Hepatocyte (in vitro differentiated cells): ENCODE results near the gene ZNF407. TPM values are rescaled to one million over a fixed set of nuclear protein-coding genes. Genes with fewer than 3 reads are reported as not detected.

Experiments used
- DNase-seq: peaks from one replicate; pipeline ENCODE4 v3.0.0-alpha.2; 2016; ENCODE audit warnings: low spot score
- H2AFZ ChIP-seq: fragments of 200-600 bp; sonication (generic); 2 replicates; pipeline ENCODE4 v1.6.0; 2016; ENCODE audit warnings: antibody characterized with exemption, mild to moderate bottlenecking
- H3K27ac ChIP-seq: fragments of 200-600 bp; sonication (generic); 2 replicates; pipeline ENCODE4 v1.5.1; 2016; ENCODE audit warnings: mild to moderate bottlenecking
- H3K27me3 ChIP-seq: fragments of 200-600 bp; sonication (generic); 2 replicates; pipeline ENCODE4 v1.6.1; 2016
- H3K36me3 ChIP-seq: fragments of 200-600 bp; sonication (generic); replicated peaks from 2 replicates; pipeline ENCODE4 v1.5.1; 2016; ENCODE audit warnings: low read depth; ENCODE audit not compliant: insufficient read depth
- H3K4me1 ChIP-seq: fragments of 200-600 bp; sonication (generic); 2 replicates; pipeline ENCODE4 v1.5.1; 2016; ENCODE audit warnings: mild to moderate bottlenecking, moderate library complexity; ENCODE audit not compliant: insufficient read depth
- H3K4me2 ChIP-seq: fragments of 200-600 bp; sonication (generic); 2 replicates; pipeline ENCODE4 v1.6.0; 2016
- H3K4me3 ChIP-seq: fragments of 200-600 bp; sonication (generic); 2 replicates; pipeline ENCODE4 v1.5.1; 2016; ENCODE audit warnings: mild to moderate bottlenecking
- H3K79me2 ChIP-seq: fragments of 200-600 bp; sonication (generic); 2 replicates; pipeline ENCODE4 v1.6.0; 2017; ENCODE audit warnings: mild to moderate bottlenecking
- H3K9me2 ChIP-seq: fragments of 200-600 bp; sonication (generic); replicated peaks from 2 replicates; pipeline ENCODE4 v1.6.0; 2017; ENCODE audit warnings: mild to moderate bottlenecking; ENCODE audit not compliant: insufficient read depth
- H3K9me3 ChIP-seq: fragments of 200-600 bp; sonication (generic); 2 replicates; pipeline ENCODE4 v1.5.1; 2016; ENCODE audit warnings: low read depth, mild to moderate bottlenecking
- H4K20me1 ChIP-seq: fragments of 200-600 bp; sonication (generic); 2 replicates; pipeline ENCODE4 v1.6.0; 2016; ENCODE audit warnings: mild to moderate bottlenecking; ENCODE audit not compliant: insufficient read depth, poor library complexity, severe bottlenecking
- CTCF ChIP-seq: fragments of 200-600 bp; sonication (generic); IDR thresholded peaks from 2 replicates; pipeline ENCODE4 v1.5.1; 2016; ENCODE audit warnings: antibody characterized with exemption, mild to moderate bottlenecking; ENCODE audit not compliant: poor library complexity
- EZH2 ChIP-seq: fragments of 200-600 bp; sonication (generic); IDR thresholded peaks from 2 replicates; pipeline ENCODE4 v1.6.1; 2016; ENCODE audit warnings: antibody characterized with exemption, mild to moderate bottlenecking, borderline replicate concordance
- EZH2phosphoT487 ChIP-seq: fragments of 200-600 bp; sonication (generic); IDR thresholded peaks from one replicate; pipeline ENCODE4 v1.6.1; 2018; ENCODE audit warnings: antibody characterized with exemption, mild to moderate bottlenecking, low read depth, moderate library complexity; ENCODE audit not compliant: unreplicated experiment, severe bottlenecking
- WGBS: methylation state at CpG from one replicate; pipeline ENCODE4 v1.1.6; 2016; ENCODE audit warnings: low lambda C conversion rate; ENCODE audit errors: missing lambda C conversion rate; 5-methylcytosine and 5-hydroxymethylcytosine counted together
- polyA plus RNA-seq: library from polyadenylated mRNA; unstranded; fragments of >200 nt; fragmentation: Nextera tagmentation; extraction: Ambion mirVana; gene quantifications from 2 replicates; pipeline ENCODE4 v1.2.1, GENCODE V29; 2016
- total RNA-seq: library from RNA; depleted of rRNA; stranded (reverse); fragments of >200 nt; gene quantifications from 2 replicates; pipeline ENCODE4 v1.2.3, GENCODE V29; 2014

ZNF407 gene
- total and polyA plus RNA-seq, 2 experiments from 2014 or later = 3.2 to 12.4 TPM

- H3K27ac ChIP-seq = no peak overlapping the region
- no peaks in the 10 kb centered on the region for H3K36me3 ChIP-seq
- no peak overlapping the region for H3K4me3 ChIP-seq
- DNase-seq = no peak
- no peaks in the 10 kb centered on the region for H3K4me1 ChIP-seq
- H3K4me2 ChIP-seq = no peak overlapping the region
- H3K9me2 ChIP-seq = no peaks in the 10 kb centered on the region
- H3K79me2 ChIP-seq = no peaks in the 10 kb centered on the region
- no peaks in the 10 kb centered on the region for H4K20me1 ChIP-seq
- no peaks in the 10 kb centered on the region for H3K27me3 ChIP-seq
- no peak overlapping the region for H2AFZ ChIP-seq
- H3K9me3 ChIP-seq = no peaks in the 10 kb centered on the region
- 91% methylated on average over 2 of the region's 2 CpGs for WGBS
- TF ChIP-seq EZH2 (no peak), EZH2phosphoT487 (no peak), CTCF (no peak)
Measured at GRCh38 chr18:74722237-74722636, 124.6 kb downstream of the ZNF407 start.

GRCh38 chr18:74724186-74724585 is 126.5 kb downstream of the ZNF407 start:
- Histone ChIP-seq H3K36me3 (no peaks in the 10 kb centered on the region), H3K79me2 (no peaks in the 10 kb centered on the region), H3K9me3 (no peaks in the 10 kb centered on the region), H3K27ac (no peak overlapping the region), H3K9me2 (no peaks in the 10 kb centered on the region), H3K4me1 (no peaks in the 10 kb centered on the region), H4K20me1 (no peaks in the 10 kb centered on the region), H3K4me3 (no peak overlapping the region), H3K27me3 (no peaks in the 10 kb centered on the region), H3K4me2 (no peak overlapping the region), H2AFZ (no peak overlapping the region)
- WGBS = 97% methylated on average over 1 of the region's 1 CpG
- TF ChIP-seq CTCF (no peak), EZH2phosphoT487 (no peak)
- no peak for DNase-seq

GRCh38 chr18:74725690-74726089 is 128.0 kb downstream of the ZNF407 start:
- no peak for DNase-seq
- 96% methylated on average over 3 of the region's 3 CpGs for WGBS
- Histone ChIP-seq H3K4me2 (no peak overlapping the region), H3K4me3 (no peak overlapping the region), H4K20me1 (no peaks in the 10 kb centered on the region), H3K27ac (no peak overlapping the region), H3K27me3 (no peaks in the 10 kb centered on the region), H3K79me2 (no peaks in the 10 kb centered on the region), H3K9me2 (no peaks in the 10 kb centered on the region), H3K9me3 (no peaks in the 10 kb centered on the region), H2AFZ (no peak overlapping the region), H3K4me1 (no peaks in the 10 kb centered on the region), H3K36me3 (no peaks in the 10 kb centered on the region)
- TF ChIP-seq CTCF (no peak), EZH2 (no peak), EZH2phosphoT487 (no peak)

- H3K36me3 ChIP-seq = no peaks in the 10 kb centered on the region
- H3K4me1 ChIP-seq = peaks cover 4% of the 10 kb centered on the region
- DNase-seq = no peak
- no peaks in the 10 kb centered on the region for H3K79me2 ChIP-seq
- no peaks in the 10 kb centered on the region for H3K27me3 ChIP-seq
- no peaks in the 10 kb centered on the region for H4K20me1 ChIP-seq
- no peak overlapping the region for H2AFZ ChIP-seq
- no peak overlapping the region for H3K4me3 ChIP-seq
- no peak overlapping the region for H3K27ac ChIP-seq
- H3K4me2 ChIP-seq = no peak overlapping the region
- no peaks in the 10 kb centered on the region for H3K9me3 ChIP-seq
- H3K9me2 ChIP-seq = no peaks in the 10 kb centered on the region
- WGBS = 86% methylated on average over 5 of the region's 5 CpGs
- TF ChIP-seq CTCF = no peak
Measured at GRCh38 chr18:74728586-74728985, 130.9 kb downstream of the ZNF407 start.
